Tibial artery (tissue), 4 donors: ENCODE data around the gene NKAPD1.
A peak's percentile ranks its signal among the peaks of the same experiment; 100 is the strongest.

Source experiments
- DNase-seq, 2 donors: peaks; one replicate each; pipeline ENCODE4 v3.0.0-alpha.2; 2019
- H3K27ac ChIP-seq, 2 donors: fragments of 200-600 bp; sonication (generic) in 1 of 2; 1 replicate in 1 of 2; 2 replicates in 1 of 2; pipeline ENCODE4 v1.5.1; 2018 to 2019; ENCODE audit warnings: mild to moderate bottlenecking in 1 of 2
- H3K27me3 ChIP-seq, 2 donors: fragments of 200-600 bp; sonication (generic) in 1 of 2; one replicate each; pipeline versions ENCODE4 v1.5.1 to v1.6.0; 2016 to 2019
- H3K36me3 ChIP-seq, 3 donors: fragments of 200-600 bp; sonication (generic) in 2 of 3; one replicate each; pipeline ENCODE4 v1.5.1; 2016 to 2019; ENCODE audit warnings: mild to moderate bottlenecking in 2 of 3
- H3K4me1 ChIP-seq, 4 donors: fragments of 200-600 bp; sonication (generic) in 2 of 4; 1 replicate in 3 of 4; 2 replicates in 1 of 4; pipeline ENCODE4 v1.5.1; 2016 to 2019
- H3K4me3 ChIP-seq, 2 donors: fragments of 200-600 bp; sonication (generic) in 1 of 2; 1 replicate in 1 of 2; 2 replicates in 1 of 2; pipeline ENCODE4 v1.5.1; 2018 to 2019; ENCODE audit warnings: mild to moderate bottlenecking in 2 of 2
- H3K9me3 ChIP-seq, 3 donors: fragments of 200-600 bp; sonication (generic) in 1 of 3; one replicate each; pipeline ENCODE4 v1.5.1; 2016 to 2019
- intact Hi-C: fragments of 100-400 bp; cut with DNase I; formaldehyde crosslinking; loops from one replicate; pipeline ENCODE4 v1.15.0; 2023; ENCODE audit warnings: low total_unique reads
- TF ChIP-seq, protein P1 (sequence below), 2 experiments: fragments of 200-600 bp in 1 of 2; fragments of 450-650 bp in 1 of 2; IDR thresholded peaks; one replicate each; pipeline ENCODE4 v1.5.1; 2017 to 2019; ENCODE audit warnings: antibody characterized with exemption in 2 of 2, mild to moderate bottlenecking in 1 of 2, moderate library complexity in 1 of 2

The NKAPD1 gene

GRCh38 chr11:112113539-112114457 lies 39.7 kb downstream of the NKAPD1 start:
- Histone ChIP-seq H3K4me3 (no peak overlapping the region), H3K36me3 (no peaks in the 10 kb centered on the region), H3K4me1 (no peaks in the 10 kb centered on the region), H3K9me3 (no peaks in the 10 kb centered on the region), H3K27ac (no peak overlapping the region), H3K27me3 (no peaks in the 10 kb centered on the region)
- DNase-seq, result no peak
- intact Hi-C loops, result loop anchor here (10.0 kb wide), 1 partner anchor 61 kb away; the partner anchor contains the start of gene BCO2
- TF ChIP-seq, protein P1, sequence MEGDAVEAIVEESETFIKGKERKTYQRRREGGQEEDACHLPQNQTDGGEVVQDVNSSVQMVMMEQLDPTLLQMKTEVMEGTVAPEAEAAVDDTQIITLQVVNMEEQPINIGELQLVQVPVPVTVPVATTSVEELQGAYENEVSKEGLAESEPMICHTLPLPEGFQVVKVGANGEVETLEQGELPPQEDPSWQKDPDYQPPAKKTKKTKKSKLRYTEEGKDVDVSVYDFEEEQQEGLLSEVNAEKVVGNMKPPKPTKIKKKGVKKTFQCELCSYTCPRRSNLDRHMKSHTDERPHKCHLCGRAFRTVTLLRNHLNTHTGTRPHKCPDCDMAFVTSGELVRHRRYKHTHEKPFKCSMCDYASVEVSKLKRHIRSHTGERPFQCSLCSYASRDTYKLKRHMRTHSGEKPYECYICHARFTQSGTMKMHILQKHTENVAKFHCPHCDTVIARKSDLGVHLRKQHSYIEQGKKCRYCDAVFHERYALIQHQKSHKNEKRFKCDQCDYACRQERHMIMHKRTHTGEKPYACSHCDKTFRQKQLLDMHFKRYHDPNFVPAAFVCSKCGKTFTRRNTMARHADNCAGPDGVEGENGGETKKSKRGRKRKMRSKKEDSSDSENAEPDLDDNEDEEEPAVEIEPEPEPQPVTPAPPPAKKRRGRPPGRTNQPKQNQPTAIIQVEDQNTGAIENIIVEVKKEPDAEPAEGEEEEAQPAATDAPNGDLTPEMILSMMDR (IDR thresholded peaks at IDR 0.05), result peak; percentile 59 to 67

DNA sequence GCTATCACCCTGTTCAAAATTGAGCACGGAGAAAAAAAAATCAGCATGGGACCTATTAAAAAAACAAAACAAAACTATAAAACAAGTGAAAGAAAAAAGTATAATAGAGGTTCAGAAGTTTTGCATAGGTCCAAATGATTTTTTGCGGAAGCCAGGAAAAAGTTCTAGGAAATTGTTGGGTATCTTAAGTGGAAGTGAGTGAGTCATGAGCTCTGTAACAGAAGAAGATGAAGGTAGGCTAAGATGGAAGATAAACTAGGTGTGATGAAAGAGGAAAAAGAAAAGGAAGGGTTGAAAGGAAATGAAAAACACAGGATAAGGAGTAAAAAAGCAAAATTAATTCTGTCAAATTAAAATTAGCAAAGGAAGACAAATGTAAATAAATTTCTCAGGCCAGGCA lies 40.4 kb downstream of the NKAPD1 start:
- Histone ChIP-seq H3K36me3 (peaks cover 0 to 4% (median 0%) of the 10 kb centered on the region in 3 donors), H3K27me3 (no peaks in the 10 kb centered on the region), H3K4me1 (no peaks in the 10 kb centered on the region), H3K4me3 (no peak overlapping the region), H3K27ac (no peak overlapping the region), H3K9me3 (no peaks in the 10 kb centered on the region)
- intact Hi-C loops, result loop anchor here (10.0 kb wide), 1 partner anchor 60 kb away; the partner anchor contains the start of gene BCO2
- no peak for DNase-seq
- TF ChIP-seq, protein P1 (IDR thresholded peaks at IDR 0.05), result no peak

- Histone ChIP-seq H3K27me3 (no peaks in the 10 kb centered on the region), H3K36me3 (peaks cover 0 to 6% (median 0%) of the 10 kb centered on the region in 3 donors), H3K4me1 (peaks cover 0 to 6% (median 0%) of the 10 kb centered on the region in 4 donors), H3K4me3 (no peak overlapping the region), H3K9me3 (no peaks in the 10 kb centered on the region), H3K27ac (no peak overlapping the region)
- DNase-seq, result no peak
- TF ChIP-seq, protein P1 (IDR thresholded peaks at IDR 0.05), result no peak
- intact Hi-C loops, result loop anchor here (10.0 kb wide), 1 partner anchor 59 kb away; the partner anchor contains the start of gene BCO2
Measured at GRCh38 chr11:112115386-112115785, 41.3 kb downstream of the NKAPD1 start.

DNA sequence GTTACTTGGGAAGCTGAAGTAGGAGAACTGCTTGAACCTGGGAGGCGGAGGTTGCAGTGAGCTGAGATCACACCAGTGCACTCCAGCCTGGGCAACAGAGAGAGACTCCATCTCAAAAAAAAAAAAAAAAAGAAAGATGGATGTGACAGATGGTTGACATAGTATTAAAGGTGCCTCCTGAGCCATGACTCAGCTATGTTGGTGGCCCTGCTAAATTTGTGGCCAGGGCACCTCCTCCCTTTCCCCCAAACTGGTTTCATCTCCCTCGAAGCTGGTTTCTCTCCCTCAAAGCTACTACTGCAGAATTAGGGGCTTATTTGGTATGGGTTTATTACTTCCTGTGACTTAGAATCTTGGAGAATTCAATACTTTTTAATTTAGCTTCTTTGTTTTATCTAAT lies 44.1 kb downstream of the NKAPD1 start:
- intact Hi-C loops, result loop anchor here (10.0 kb wide), 1 partner anchor 57 kb away; the partner anchor contains the start of gene BCO2

GRCh38 chr11:112121981-112122615 lies 48.0 kb downstream of the NKAPD1 start:
- H3K27ac ChIP-seq, result no peak overlapping the region
- intact Hi-C loops, result no loop called here
- no peak overlapping the region for H3K4me3 ChIP-seq
- TF ChIP-seq, protein P1 (IDR thresholded peaks at IDR 0.05), result no peak
- no peak for DNase-seq
- H3K27me3 ChIP-seq, result no peaks in the 10 kb centered on the region
- no peaks in the 10 kb centered on the region for H3K9me3 ChIP-seq
- peaks cover 0 to 6% (median 0%) of the 10 kb centered on the region in 4 donors for H3K4me1 ChIP-seq
- H3K36me3 ChIP-seq, result peaks cover 0 to 6% (median 0%) of the 10 kb centered on the region in 3 donors

More for the DNA sequence above, 44.1 kb downstream of the NKAPD1 start:
- Histone ChIP-seq H3K27me3 (no peaks in the 10 kb centered on the region), H3K4me3 (no peak overlapping the region), H3K4me1 (peaks cover 0 to 6% (median 0%) of the 10 kb centered on the region in 4 donors), H3K36me3 (peaks cover 0 to 6% (median 0%) of the 10 kb centered on the region in 3 donors), H3K27ac (no peak overlapping the region), H3K9me3 (no peaks in the 10 kb centered on the region)
- DNase-seq, result no peak
- TF ChIP-seq, protein P1 (IDR thresholded peaks at IDR 0.05), result no peak
